HG02610 (cell line): ENCODE results near the gene DCN.

Experiments used
- ATAC-seq: cut with Tn5 transposase; IDR thresholded peaks from one replicate; pipeline ENCODE4 v1.9.1; 2021; ENCODE audit warnings: mild to moderate bottlenecking, moderate library complexity; ENCODE audit not compliant: unreplicated experiment

DCN gene

GRCh38 chr12:91105807-91106206 lies 76.8 kb downstream of the DCN start:
- no peak for ATAC-seq

- ATAC-seq, result no peak
These were observed 77.7 kb downstream of the DCN start for GRCh38 chr12:91104812-91105466.

GRCh38 chr12:91103624-91104023 lies 79.0 kb downstream of the DCN start:
- ATAC-seq, result no peak

GRCh38 chr12:91103101-91103500 lies 79.5 kb downstream of the DCN start:
- ATAC-seq, result no peak

GRCh38 chr12:91100906-91101305 lies 81.7 kb downstream of the DCN start:
- no peak for ATAC-seq

- ATAC-seq, result no peak
These were observed 82.8 kb downstream of the DCN start for GRCh38 chr12:91099836-91100235.

- ATAC-seq, result no peak
These were observed 83.3 kb downstream of the DCN start for GRCh38 chr12:91099341-91099740.

- ATAC-seq, result no peak
These were observed 83.7 kb downstream of the DCN start for GRCh38 chr12:91098941-91099340.

- ATAC-seq, result no peak
These were observed 84.2 kb downstream of the DCN start for GRCh38 chr12:91098461-91098860.

- no peak for ATAC-seq
These were observed 87.7 kb downstream of the DCN start for GRCh38 chr12:91094957-91095356.

- no peak for ATAC-seq
These were observed 88.5 kb downstream of the DCN start for GRCh38 chr12:91094032-91094662.

- ATAC-seq, result no peak
These were observed 89.3 kb downstream of the DCN start for GRCh38 chr12:91093341-91093740.

- ATAC-seq, result no peak
These were observed 90.5 kb downstream of the DCN start for GRCh38 chr12:91091916-91092715.
